Upper lobe of left lung (tissue), 4 donors: ENCODE measurements around the gene CXCL6.

Experiments
- CTCF ChIP-seq, 6 experiments: fragments of 450-650 bp in 4 of 6; fragments of 200-600 bp in 2 of 6; sonication (generic) in 2 of 6; IDR thresholded peaks; one replicate each; pipeline ENCODE4 v1.5.1; 2016 to 2019; ENCODE audit warnings: antibody characterized with exemption in 6 of 6
- EP300 ChIP-seq, 4 donors: sonication (generic); formaldehyde crosslinking; IDR thresholded peaks; one replicate each; pipeline ENCODE4 v1.5.1; 2017; ENCODE audit warnings: antibody characterized with exemption in 4 of 4, control low read depth in 2 of 4
- POLR2A ChIP-seq, 4 donors: fragments of 450-650 bp; IDR thresholded peaks; one replicate each; pipeline ENCODE4 v1.5.1; 2016 to 2017; ENCODE audit warnings: antibody characterized with exemption in 4 of 4, mild to moderate bottlenecking in 2 of 4
- POLR2AphosphoS5 ChIP-seq, 2 donors: sonication (generic); formaldehyde crosslinking; IDR thresholded peaks; one replicate each; pipeline ENCODE4 v1.5.1; 2017; ENCODE audit warnings: antibody characterized with exemption in 2 of 2

- TF ChIP-seq POLR2A (IDR thresholded peaks at IDR 0.05) (no peak), CTCF (IDR thresholded peaks at IDR 0.05) (no peak), POLR2AphosphoS5 (IDR thresholded peaks at IDR 0.05) (no peak), EP300 (IDR thresholded peaks at IDR 0.05) (no peak)
Observed at GRCh38 chr4:73867783-73868182, 31.3 kb downstream of the CXCL6 start.
